ENCODE data around the gene HIKESHI. TPM values are rescaled to one million over a fixed set of nuclear protein-coding genes. Genes with fewer than 3 reads are reported as not detected.

Gene HIKESHI
- total and polyA plus RNA-seq, 2 experiments from 2014 or later: 71.2 to 162 TPM

GRCh38 chr11:86274503-86274902, 27.5 kb upstream of the HIKESHI start (continued):
- TF ChIP-seq CTCF (conservative IDR thresholded peaks at IDR 0.05; ENCODE audit: low read depth in 2 of 2): peak; percentile 74 to 83

GRCh38 chr11:86274999-86275398, 27.0 kb upstream of the HIKESHI start:
- DNase-seq (ENCODE audit: low spot score) (no peak), ATAC-seq (no peak)
- H3F3A ChIP-seq (replicated peaks; ENCODE audit: low read depth): no peaks in the 10 kb centered on the region
- H3K9me2 ChIP-seq (ENCODE audit: insufficient read depth): no peaks in the 10 kb centered on the region
- no peak overlapping the region for H3K4me2 ChIP-seq
- H3K36me3 ChIP-seq (ENCODE audit: insufficient read depth): peaks cover 10% of the 10 kb centered on the region; the same call in 1 of the 2 replicates
- Mint-ChIP-seq H3K4me3 (no peak overlapping the region), H3K27ac (no peak overlapping the region; the same call in 1 of the 2 replicates), H3K4me1 (peaks cover 7% of the 10 kb centered on the region; the same call in 2 of the 3 replicates), H3K36me3 (ENCODE audit: low read depth) (peaks cover 22% of the 10 kb centered on the region; the same call in 2 of the 3 replicates), H3K9me3 (no peaks in the 10 kb centered on the region), H3K27me3 (ENCODE audit: insufficient read depth, low read depth, poor library complexity) (no peaks in the 10 kb centered on the region)
- H4K20me1 ChIP-seq (replicated peaks; ENCODE audit: insufficient read depth): 0 out of 2 replicates have a peak, but pooled peaks cover 3% of the 10 kb centered on the region
- no peaks in the 10 kb centered on the region for H3K4me1 ChIP-seq (ENCODE audit: insufficient read depth)
- H3K4me3 ChIP-seq: no peak overlapping the region
- H3K79me2 ChIP-seq (replicated peaks; ENCODE audit: insufficient read depth): peaks cover 43% of the 10 kb centered on the region
- no peak overlapping the region for H2AFZ ChIP-seq
- H3K27me3 ChIP-seq (ENCODE audit: insufficient read depth): no peaks in the 10 kb centered on the region
- no peak overlapping the region for H3K27ac ChIP-seq (ENCODE audit: low read depth)
- TF ChIP-seq ZNF462 (CRISPR knock-in tag; IDR thresholded peaks at IDR 0.05) (no peak), CTCF (conservative IDR thresholded peaks at IDR 0.05; ENCODE audit: low read depth in 2 of 2) (no peak), ZNF331 (CRISPR knock-in tag; IDR thresholded peaks at IDR 0.05; ENCODE audit: low read depth) (no peak), JUNB (IDR thresholded peaks at IDR 0.05; ENCODE audit: unreplicated experiment) (no peak), ZNF114 (CRISPR knock-in tag; IDR thresholded peaks at IDR 0.05) (no peak), STAT1 (IDR thresholded peaks at IDR 0.05; ENCODE audit: unreplicated experiment) (no peak), REST (IDR thresholded peaks at IDR 0.05; ENCODE audit: unreplicated experiment) (no peak), EZH2phosphoT487 (IDR thresholded peaks at IDR 0.05; ENCODE audit: unreplicated experiment) (no peak), POLR2AphosphoS5 (IDR thresholded peaks at IDR 0.05; ENCODE audit: low read depth) (no peak), ETS1 (IDR thresholded peaks at IDR 0.05) (no peak)
